ENCODE measurements around the gene ORM2.

DNA sequence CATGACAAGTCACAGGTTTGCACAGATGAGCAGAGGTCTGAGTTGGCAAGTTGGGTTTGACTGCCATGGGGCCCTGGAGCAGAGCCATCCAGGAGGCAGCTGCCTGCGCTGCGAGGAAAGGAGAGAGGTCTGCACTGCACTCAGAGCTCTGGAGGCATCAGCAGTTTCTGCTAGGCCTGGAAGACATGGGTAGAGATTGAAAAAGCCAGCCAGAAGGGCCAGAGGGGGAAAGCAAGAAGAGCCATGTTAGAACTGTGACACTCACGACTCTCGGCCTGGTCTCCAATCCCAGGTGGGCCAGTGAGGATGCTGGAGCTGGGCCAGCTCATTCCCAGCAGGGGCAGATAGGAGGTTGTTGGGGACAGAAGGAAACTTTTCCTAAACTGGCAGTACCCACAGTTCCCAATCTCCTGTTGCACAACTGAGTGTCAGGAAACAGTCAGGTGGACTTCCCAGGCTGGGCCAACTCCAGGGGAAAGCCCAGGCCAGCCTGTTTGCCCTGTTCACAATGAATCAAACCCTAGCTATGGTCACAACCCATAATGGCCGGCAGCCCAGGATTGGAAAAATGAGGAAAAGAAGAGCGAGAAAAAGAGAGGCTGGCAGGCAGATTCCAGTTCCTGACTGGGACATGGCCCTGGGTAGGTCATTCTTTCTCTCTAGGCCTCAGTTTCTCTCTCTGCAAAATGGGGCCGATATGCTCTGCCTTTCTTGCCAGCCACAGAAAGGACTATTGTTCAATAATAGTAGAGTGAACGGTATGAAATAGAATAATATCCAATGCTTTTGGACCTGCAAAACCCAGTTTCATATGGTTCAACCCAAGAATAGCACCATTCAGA, 14.6 kb upstream of the ORM2 start:
- TF ChIP-seq, protein P1, sequence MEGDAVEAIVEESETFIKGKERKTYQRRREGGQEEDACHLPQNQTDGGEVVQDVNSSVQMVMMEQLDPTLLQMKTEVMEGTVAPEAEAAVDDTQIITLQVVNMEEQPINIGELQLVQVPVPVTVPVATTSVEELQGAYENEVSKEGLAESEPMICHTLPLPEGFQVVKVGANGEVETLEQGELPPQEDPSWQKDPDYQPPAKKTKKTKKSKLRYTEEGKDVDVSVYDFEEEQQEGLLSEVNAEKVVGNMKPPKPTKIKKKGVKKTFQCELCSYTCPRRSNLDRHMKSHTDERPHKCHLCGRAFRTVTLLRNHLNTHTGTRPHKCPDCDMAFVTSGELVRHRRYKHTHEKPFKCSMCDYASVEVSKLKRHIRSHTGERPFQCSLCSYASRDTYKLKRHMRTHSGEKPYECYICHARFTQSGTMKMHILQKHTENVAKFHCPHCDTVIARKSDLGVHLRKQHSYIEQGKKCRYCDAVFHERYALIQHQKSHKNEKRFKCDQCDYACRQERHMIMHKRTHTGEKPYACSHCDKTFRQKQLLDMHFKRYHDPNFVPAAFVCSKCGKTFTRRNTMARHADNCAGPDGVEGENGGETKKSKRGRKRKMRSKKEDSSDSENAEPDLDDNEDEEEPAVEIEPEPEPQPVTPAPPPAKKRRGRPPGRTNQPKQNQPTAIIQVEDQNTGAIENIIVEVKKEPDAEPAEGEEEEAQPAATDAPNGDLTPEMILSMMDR (IDR thresholded peaks at IDR 0.05): no peak
- TF ChIP-seq POLR2A (IDR thresholded peaks at IDR 0.05): no peak
- no peak for TF ChIP-seq POLR2AphosphoS5 (IDR thresholded peaks at IDR 0.05)
- TF ChIP-seq EP300 (IDR thresholded peaks at IDR 0.05): no peak

All from stomach (tissue), 4 donors.